Activated naive CD4-positive, alpha-beta T cell treated with anti-CD3 and anti-CD28 coated beads for 36 hours (primary cell): Measurements from ENCODE around the gene RASSF10. TPM values are rescaled to one million over a fixed set of nuclear protein-coding genes. Genes with fewer than 3 reads are reported as not detected.

ENCODE experiments used
- CTCF ChIA-PET: fragments of 350-600 bp; sonication (Branson Sonifier 250); formaldehyde crosslinking; loops from one replicate; lab custom pipeline; 2021; ENCODE audit warnings: antibody characterized with exemption; lab: Charles Lee
- DNase-seq: peaks from one replicate; pipeline ENCODE4 v3.0.0-alpha.2; 2020
- H3K27ac Mint-ChIP-seq: one replicate; pipeline ENCODE4 v1.8.0; 2021; ENCODE audit warnings: mild to moderate bottlenecking, mixed read lengths
- H3K27me3 Mint-ChIP-seq: one replicate; pipeline ENCODE4 v1.8.0; 2021; ENCODE audit warnings: low read depth, mixed read lengths
- H3K36me3 Mint-ChIP-seq: one replicate; pipeline ENCODE4 v1.8.0; 2021; ENCODE audit warnings: low read depth, mixed read lengths
- H3K4me1 Mint-ChIP-seq: one replicate; pipeline ENCODE4 v1.8.0; 2021; ENCODE audit warnings: low read depth, mixed read lengths
- H3K4me3 Mint-ChIP-seq: one replicate; pipeline ENCODE4 v1.8.0; 2021; ENCODE audit warnings: mild to moderate bottlenecking, moderate library complexity, mixed read lengths
- H3K9me3 Mint-ChIP-seq: one replicate; pipeline ENCODE4 v1.8.0; 2021; ENCODE audit warnings: mixed read lengths
- intact Hi-C: fragments of 100-400 bp; cut with micrococcal nuclease; formaldehyde crosslinking; loops from one replicate; pipeline ENCODE4 v1.15.1; 2023
- total RNA-seq, 2 experiments: library from RNA; stranded (reverse); gene quantifications; one replicate each; pipeline ENCODE4 v1.2.3, GENCODE V29; 2021

The RASSF10 gene
- total RNA-seq, 2 experiments from 2014 or later: not detected

GRCh38 chr11:12997168-12997567 is 11.9 kb upstream of the RASSF10 start:
- Mint-ChIP-seq H3K36me3 (no peaks in the 10 kb centered on the region), H3K4me1 (no peaks in the 10 kb centered on the region), H3K27me3 (peaks cover 11% of the 10 kb centered on the region), H3K9me3 (peaks cover 3% of the 10 kb centered on the region), H3K27ac (no peak overlapping the region), H3K4me3 (no peak overlapping the region)
- intact Hi-C loops: no loop called here
- CTCF ChIA-PET: no interaction called here
- DNase-seq: no peak

- Mint-ChIP-seq H3K36me3 (no peaks in the 10 kb centered on the region), H3K27ac (no peak overlapping the region), H3K4me1 (no peaks in the 10 kb centered on the region), H3K4me3 (no peak overlapping the region), H3K27me3 (peaks cover 16% of the 10 kb centered on the region), H3K9me3 (peaks cover 3% of the 10 kb centered on the region)
- intact Hi-C loops: no loop called here
- CTCF ChIA-PET: interaction anchor here (0.6 kb wide), 1 partner anchor 153 kb away, joined by 3 read pairs; no protein-coding TSS in a partner anchor
- DNase-seq: no peak
Measured at GRCh38 chr11:12998336-12998735, 10.8 kb upstream of the RASSF10 start.

GRCh38 chr11:12999597-12999996 is 9.5 kb upstream of the RASSF10 start:
- CTCF ChIA-PET: no interaction called here
- intact Hi-C loops: no loop called here
- Mint-ChIP-seq H3K27me3 (peaks cover 24% of the 10 kb centered on the region), H3K9me3 (peaks cover 3% of the 10 kb centered on the region), H3K36me3 (no peaks in the 10 kb centered on the region), H3K4me3 (no peak overlapping the region), H3K27ac (no peak overlapping the region), H3K4me1 (no peaks in the 10 kb centered on the region)
- DNase-seq: no peak

- Mint-ChIP-seq H3K4me1 (no peaks in the 10 kb centered on the region), H3K4me3 (no peak overlapping the region), H3K9me3 (peaks cover 3% of the 10 kb centered on the region), H3K27me3 (peaks cover 24% of the 10 kb centered on the region), H3K36me3 (no peaks in the 10 kb centered on the region), H3K27ac (no peak overlapping the region)
- no peak for DNase-seq
- intact Hi-C loops: no loop called here
- CTCF ChIA-PET: no interaction called here
Measured at GRCh38 chr11:13000116-13000515, 9.0 kb upstream of the RASSF10 start.

GRCh38 chr11:13000721-13001120 is 8.4 kb upstream of the RASSF10 start:
- intact Hi-C loops: no loop called here
- no peaks in the 10 kb centered on the region for H3K36me3 Mint-ChIP-seq
- CTCF ChIA-PET: no interaction called here
- peaks cover 25% of the 10 kb centered on the region for H3K27me3 Mint-ChIP-seq
- H3K4me3 Mint-ChIP-seq: no peak overlapping the region
- H3K27ac Mint-ChIP-seq: no peak overlapping the region
- no peaks in the 10 kb centered on the region for H3K4me1 Mint-ChIP-seq
- peaks cover 2% of the 10 kb centered on the region for H3K9me3 Mint-ChIP-seq
- no peak for DNase-seq

GRCh38 chr11:13003736-13004493 is 5.2 kb upstream of the RASSF10 start:
- Mint-ChIP-seq H3K4me1 (peaks cover 3% of the 10 kb centered on the region), H3K27me3 (peaks cover 53% of the 10 kb centered on the region), H3K9me3 (no peaks in the 10 kb centered on the region), H3K4me3 (no peak overlapping the region), H3K27ac (no peak overlapping the region), H3K36me3 (no peaks in the 10 kb centered on the region)
- no peak for DNase-seq
- CTCF ChIA-PET: no interaction called here
- intact Hi-C loops: no loop called here

- no peak overlapping the region for H3K4me3 Mint-ChIP-seq
- H3K27ac Mint-ChIP-seq: no peak overlapping the region
- no peak for DNase-seq
- intact Hi-C loops: no loop called here
- CTCF ChIA-PET: no interaction called here
- peaks cover 9% of the 10 kb centered on the region for H3K4me1 Mint-ChIP-seq
- H3K36me3 Mint-ChIP-seq: no peaks in the 10 kb centered on the region
- peaks cover 67% of the 10 kb centered on the region for H3K27me3 Mint-ChIP-seq
- H3K9me3 Mint-ChIP-seq: no peaks in the 10 kb centered on the region
Measured at GRCh38 chr11:13007182-13008060, 1.7 kb upstream of the RASSF10 start.

GRCh38 chr11:13008061-13008435 is 1.1 kb upstream of the RASSF10 start:
- Mint-ChIP-seq H3K36me3 (no peaks in the 10 kb centered on the region), H3K9me3 (no peaks in the 10 kb centered on the region), H3K27ac (no peak overlapping the region), H3K4me3 (no peak overlapping the region), H3K4me1 (peaks cover 9% of the 10 kb centered on the region), H3K27me3 (peaks cover 71% of the 10 kb centered on the region)
- intact Hi-C loops: no loop called here
- CTCF ChIA-PET: no interaction called here
- no peak for DNase-seq

GRCh38 chr11:13009476-13009920 is 382 bp downstream of the RASSF10 start:
- Mint-ChIP-seq H3K4me1 (peaks cover 9% of the 10 kb centered on the region), H3K4me3 (no peak overlapping the region), H3K9me3 (no peaks in the 10 kb centered on the region), H3K27ac (no peak overlapping the region), H3K36me3 (no peaks in the 10 kb centered on the region), H3K27me3 (peaks cover 70% of the 10 kb centered on the region)
- intact Hi-C loops: no loop called here
- DNase-seq: no peak
- CTCF ChIA-PET: no interaction called here

- intact Hi-C loops: no loop called here
- Mint-ChIP-seq H3K27ac (no peak overlapping the region), H3K9me3 (no peaks in the 10 kb centered on the region), H3K4me3 (no peak overlapping the region), H3K36me3 (no peaks in the 10 kb centered on the region), H3K4me1 (peaks cover 9% of the 10 kb centered on the region), H3K27me3 (peaks cover 72% of the 10 kb centered on the region)
- CTCF ChIA-PET: interaction anchor here (0.6 kb wide), 1 partner anchor 452 kb away, joined by 4 read pairs; no protein-coding TSS in a partner anchor
- DNase-seq: no peak
Measured at GRCh38 chr11:13009921-13010748, 1.0 kb downstream of the RASSF10 start.

GRCh38 chr11:13010749-13011465 is 1.8 kb downstream of the RASSF10 start:
- intact Hi-C loops: no loop called here
- Mint-ChIP-seq H3K4me3 (no peak overlapping the region), H3K36me3 (no peaks in the 10 kb centered on the region), H3K27ac (peak overlapping the region; percentile 30), H3K27me3 (peaks cover 73% of the 10 kb centered on the region), H3K9me3 (no peaks in the 10 kb centered on the region), H3K4me1 (peaks cover 9% of the 10 kb centered on the region)
- CTCF ChIA-PET: interaction anchor here (0.6 kb wide), 2 partner anchors 172 to 453 kb away, joined by 3 to 4 read pairs; no protein-coding TSS in a partner anchor
- DNase-seq: no peak
